CD14-positive monocyte (primary cell): ENCODE results near the gene GATA5. TPM values are rescaled to one million over a fixed set of nuclear protein-coding genes. Genes with fewer than 3 reads are reported as not detected.

Experiments used
- DNase-seq, 3 donors: peaks; one replicate each; pipeline ENCODE4 v3.0.0-alpha.2; 2011 to 2022
- H2AFZ ChIP-seq: 2 replicates; pipeline ENCODE4 v1.6.0; 2012; ENCODE audit warnings: mild to moderate bottlenecking, low read depth, low read length, inconsistent platforms; ENCODE audit not compliant: insufficient read depth, poor library complexity, severe bottlenecking
- H3K27ac ChIP-seq, 2 donors: 1 replicate in 1 of 2; 2 replicates in 1 of 2; pipeline ENCODE4 v1.5.1; 2012 to 2013; ENCODE audit warnings: low read length in 2 of 2, control low read depth in 1 of 2, inconsistent platforms in 1 of 2, low read depth in 1 of 2, mild to moderate bottlenecking in 1 of 2
- H3K27me3 ChIP-seq, 2 donors: one replicate each; pipeline versions ENCODE4 v1.6.0 to v1.6.1; 2011 to 2013; ENCODE audit warnings: low read length in 2 of 2; ENCODE audit not compliant: control insufficient read depth in 2 of 2, insufficient read depth in 2 of 2
- H3K36me3 ChIP-seq, 2 donors: replicated peaks in 1 of 2; 1 replicate in 1 of 2; 2 replicates in 1 of 2; pipeline versions ENCODE4 v1.5.1 to v1.6.1; 2012 to 2013; ENCODE audit warnings: low read length in 2 of 2, control low read depth in 1 of 2, inconsistent platforms in 1 of 2, mild to moderate bottlenecking in 1 of 2; ENCODE audit not compliant: insufficient read depth in 2 of 2, control insufficient read depth in 1 of 2
- H3K4me1 ChIP-seq, 2 donors: 1 replicate in 1 of 2; 2 replicates in 1 of 2; pipeline versions ENCODE4 v1.5.1 to v1.6.1; 2012 to 2013; ENCODE audit warnings: low read length in 2 of 2, control low read depth in 1 of 2, inconsistent platforms in 1 of 2, mild to moderate bottlenecking in 1 of 2, moderate library complexity in 1 of 2; ENCODE audit not compliant: insufficient read depth in 2 of 2, control insufficient read depth in 1 of 2
- H3K4me2 ChIP-seq: replicated peaks from 2 replicates; pipeline ENCODE3; 2012; ENCODE audit warnings: low read length, moderate library complexity, mild to moderate bottlenecking; ENCODE audit not compliant: poor library complexity, severe bottlenecking; ENCODE audit errors: extremely low read depth
- H3K4me3 ChIP-seq, 3 experiments: fragments of 200-600 bp in 1 of 3; sonication (generic) in 1 of 3; replicated peaks in 1 of 3; 1 replicate in 2 of 3; 2 replicates in 1 of 3; pipeline ENCODE4 v1.5.1; 2011 to 2013; ENCODE audit warnings: low read length in 3 of 3, mild to moderate bottlenecking in 3 of 3, control low read depth in 2 of 3, low read depth in 2 of 3, inconsistent platforms in 1 of 3, moderate library complexity in 1 of 3
- H3K79me2 ChIP-seq: 2 replicates; pipeline ENCODE4 v1.6.0; 2012; ENCODE audit warnings: mild to moderate bottlenecking, control low read depth, inconsistent platforms, low read length, moderate library complexity; ENCODE audit not compliant: insufficient read depth
- H3K9ac ChIP-seq: 2 replicates; pipeline ENCODE4 v1.6.0; 2017; ENCODE audit warnings: low read length, mild to moderate bottlenecking; ENCODE audit not compliant: insufficient read depth, poor library complexity, severe bottlenecking
- H3K9me3 ChIP-seq, 2 donors: replicated peaks in 1 of 2; 1 replicate in 1 of 2; 2 replicates in 1 of 2; pipeline versions ENCODE4 v1.5.1 to v1.6.1; 2012 to 2013; ENCODE audit warnings: low read length in 2 of 2, control low read depth in 1 of 2; ENCODE audit not compliant: control insufficient read depth in 1 of 2, insufficient read depth in 1 of 2
- H4K20me1 ChIP-seq: 2 replicates; pipeline ENCODE4 v1.6.0; 2012; ENCODE audit warnings: mild to moderate bottlenecking, low read length, control low read depth, moderate library complexity; ENCODE audit not compliant: insufficient read depth
- H3K27ac Mint-ChIP-seq, 7 donors: one replicate each; pipeline ENCODE4 v1.8.0; 2020; ENCODE audit warnings: mild to moderate bottlenecking in 7 of 7, mixed read lengths in 7 of 7, moderate library complexity in 6 of 7, inconsistent platforms in 2 of 7
- H3K27me3 Mint-ChIP-seq, 3 donors: one replicate each; pipeline ENCODE4 v1.8.0; 2021 to 2022; ENCODE audit warnings: low read depth in 3 of 3, mild to moderate bottlenecking in 3 of 3, mixed read lengths in 3 of 3, moderate library complexity in 3 of 3, inconsistent platforms in 1 of 3
- H3K36me3 Mint-ChIP-seq, 2 donors: one replicate each; pipeline ENCODE4 v1.8.0; 2020; ENCODE audit warnings: mixed read lengths in 2 of 2, inconsistent platforms in 1 of 2, mild to moderate bottlenecking in 1 of 2
- H3K4me1 Mint-ChIP-seq: one replicate; pipeline ENCODE4 v1.8.0; 2020; ENCODE audit warnings: mild to moderate bottlenecking, mixed read lengths
- H3K4me3 Mint-ChIP-seq, 2 donors: one replicate each; pipeline ENCODE4 v1.8.0; 2020; ENCODE audit warnings: mild to moderate bottlenecking in 2 of 2, mixed read lengths in 2 of 2, moderate library complexity in 1 of 2
- H3K9me3 Mint-ChIP-seq, 7 donors: one replicate each; pipeline ENCODE4 v1.8.0; 2020 to 2022; ENCODE audit warnings: mixed read lengths in 7 of 7, mild to moderate bottlenecking in 6 of 7, moderate library complexity in 6 of 7, inconsistent platforms in 2 of 7
- CTCF ChIP-seq: fragments of 200-600 bp; IDR thresholded peaks from one replicate; pipeline ENCODE4 v1.8.0; 2022; ENCODE audit warnings: antibody characterized with exemption, mild to moderate bottlenecking
- WGBS: methylation state at CpG from one replicate; pipeline ENCODE4 v1.1.5; 2013; ENCODE audit warnings: missing lambda C conversion rate; ENCODE audit not compliant: insufficient coverage; 5-methylcytosine and 5-hydroxymethylcytosine counted together
- intact Hi-C, 2 donors: fragments of 100-400 bp; cut with micrococcal nuclease; formaldehyde crosslinking; loops; one replicate each; pipeline versions ENCODE4 v1.15.0 to v1.15.1; 2023
- polyA plus RNA-seq, 3 donors: library from polyadenylated mRNA; depleted of rRNA in 1 of 3; unstranded in 2 of 3; stranded (reverse) in 1 of 3; fragments of 300-500 nt in 2 of 3; fragments of >200 nt in 1 of 3; fragmentation: Illumina TruSeq in 2 of 3; gene quantifications; 1 replicate in 2 of 3; 2 replicates in 1 of 3; pipeline ENCODE4 v1.2.3, GENCODE V29; 2012 to 2021

The GATA5 gene
- polyA plus RNA-seq, 3 donors = not detected

GRCh38 chr20:62479656-62480055, 3.9 kb upstream of the GATA5 start:
- 30% methylated on average over 5 of the region's 5 CpGs for whole genome bisulfite sequencing
- H4K20me1 ChIP-seq = no peaks in the 10 kb centered on the region
- TF ChIP-seq CTCF = no peak
- no peaks in the 10 kb centered on the region for H3K79me2 ChIP-seq
- no peak for DNase-seq
- H3K4me2 ChIP-seq = no peak overlapping the region
- Mint-ChIP-seq H3K4me3 (peak overlapping the region; percentile 10 to 61), H3K9me3 (peaks cover 0 to 9% (median 5%) of the 10 kb centered on the region in 7 donors), H3K27me3 (peaks cover 64 to 96% (median 81%) of the 10 kb centered on the region in 3 donors), H3K4me1 (peaks cover 8% of the 10 kb centered on the region), H3K27ac (no peak overlapping the region), H3K36me3 (peaks cover 0 to 1% of the 10 kb centered on the region in 2 donors)
- intact Hi-C loops = no loop called here
- no peaks in the 10 kb centered on the region for H3K36me3 ChIP-seq
- peaks cover 0 to 5% of the 10 kb centered on the region in 2 donors for H3K9me3 ChIP-seq
- H3K4me1 ChIP-seq = no peaks in the 10 kb centered on the region
- H3K27ac ChIP-seq = no peak overlapping the region
- no peak overlapping the region for H2AFZ ChIP-seq
- H3K9ac ChIP-seq = no peak overlapping the region
- H3K4me3 ChIP-seq = no peak overlapping the region
- peaks cover 24 to 80% of the 10 kb centered on the region in 2 donors for H3K27me3 ChIP-seq

- Histone ChIP-seq H3K9ac (no peak overlapping the region), H4K20me1 (no peaks in the 10 kb centered on the region), H3K36me3 (no peaks in the 10 kb centered on the region), H3K27me3 (peaks cover 29 to 84% of the 10 kb centered on the region in 2 donors), H3K9me3 (peaks cover 0 to 5% of the 10 kb centered on the region in 2 donors), H3K79me2 (no peaks in the 10 kb centered on the region), H3K27ac (no peak overlapping the region), H3K4me3 (no peak overlapping the region), H2AFZ (no peak overlapping the region), H3K4me2 (no peak overlapping the region), H3K4me1 (no peaks in the 10 kb centered on the region)
- 62% methylated on average over 9 of the region's 12 CpGs for WGBS
- Mint-ChIP-seq H3K4me3 (peak overlapping the region in 1 of 2 donors; percentile 61), H3K36me3 (peaks cover 0 to 1% of the 10 kb centered on the region in 2 donors), H3K27me3 (peaks cover 65 to 97% (median 82%) of the 10 kb centered on the region in 3 donors), H3K9me3 (peaks cover 0 to 10% (median 5%) of the 10 kb centered on the region in 7 donors), H3K27ac (no peak overlapping the region), H3K4me1 (peaks cover 8% of the 10 kb centered on the region)
- DNase-seq = no peak
- TF ChIP-seq CTCF = no peak
- intact Hi-C loops = no loop called here
These were observed 3.4 kb upstream of the GATA5 start for GRCh38 chr20:62479156-62479555.
